HG02884 (cell line): Measurements from ENCODE around the gene CYTH3.
A peak's percentile ranks its signal among the peaks of the same experiment; 100 is the strongest.
"Not testable (repeated sequence)": the region's sequence is repeated elsewhere in the genome, so short reads cannot be mapped to it uniquely, and the experiment has no call there.

Experiments
- ATAC-seq: cut with Tn5 transposase; IDR thresholded peaks from one replicate; pipeline ENCODE4 v1.9.1; 2021; ENCODE audit warnings: mild to moderate bottlenecking, moderate library complexity; ENCODE audit not compliant: unreplicated experiment

Gene CYTH3

GRCh38 chr7:6283391-6284054 is 11.1 kb upstream of the CYTH3 start:
- not testable (repeated sequence) for ATAC-seq

DNA sequence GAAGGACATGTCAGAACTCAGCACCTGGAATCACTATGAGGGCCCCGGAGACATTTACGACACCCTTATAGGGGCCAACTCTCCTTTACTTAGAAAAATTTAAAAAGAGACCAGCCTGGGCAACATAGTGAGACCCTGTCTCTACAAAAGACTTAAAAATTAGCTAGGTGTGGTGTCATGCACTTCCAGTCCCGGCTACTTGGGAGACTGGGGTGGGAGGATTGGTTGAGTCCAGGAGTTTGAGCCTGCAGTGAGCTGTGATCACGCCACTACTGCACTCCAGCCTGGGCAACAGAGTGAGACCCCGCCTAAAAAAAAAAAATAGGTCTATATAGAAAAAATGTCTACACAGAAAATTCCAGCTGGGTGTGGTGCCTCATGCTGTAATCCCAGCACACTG is 7.5 kb upstream of the CYTH3 start:
- no peak for ATAC-seq

- no peak for ATAC-seq
Observed at GRCh38 chr7:6279341-6279740, 6.9 kb upstream of the CYTH3 start.

- no peak for ATAC-seq
Observed at GRCh38 chr7:6278749-6279310, 6.4 kb upstream of the CYTH3 start.

GRCh38 chr7:6277476-6277875 is 5.1 kb upstream of the CYTH3 start:
- no peak for ATAC-seq

DNA sequence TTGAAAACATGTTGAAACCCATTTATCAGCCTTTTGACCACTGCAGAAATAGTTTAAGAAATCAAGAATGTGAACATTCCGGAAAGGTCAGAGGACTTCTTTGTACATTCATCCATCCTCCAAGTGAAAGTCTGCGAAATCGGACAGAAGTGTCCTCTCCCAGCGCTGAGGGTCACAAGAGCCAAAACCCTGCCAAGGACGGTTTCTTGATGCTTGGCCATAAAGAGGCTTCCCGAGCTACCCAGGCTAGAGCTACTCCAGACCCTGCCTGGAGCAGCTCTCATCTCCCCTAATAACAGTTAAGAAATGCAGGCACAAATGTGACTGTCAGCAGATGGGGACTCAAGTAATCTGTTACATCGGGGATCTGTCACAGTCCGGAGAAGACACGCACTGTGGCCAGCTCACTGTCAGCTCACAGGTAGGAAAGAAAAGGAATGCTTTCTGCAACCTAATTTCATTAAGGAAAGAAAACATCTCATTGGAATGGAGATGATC is 4.5 kb upstream of the CYTH3 start:
- ATAC-seq = no peak

- ATAC-seq = no peak
Observed at GRCh38 chr7:6274743-6275142, 2.3 kb upstream of the CYTH3 start.

- ATAC-seq = no peak
Observed at GRCh38 chr7:6273917-6274630, 1.6 kb upstream of the CYTH3 start.

- no peak for ATAC-seq
Observed at GRCh38 chr7:6273380-6273837, 985 bp upstream of the CYTH3 start.

DNA sequence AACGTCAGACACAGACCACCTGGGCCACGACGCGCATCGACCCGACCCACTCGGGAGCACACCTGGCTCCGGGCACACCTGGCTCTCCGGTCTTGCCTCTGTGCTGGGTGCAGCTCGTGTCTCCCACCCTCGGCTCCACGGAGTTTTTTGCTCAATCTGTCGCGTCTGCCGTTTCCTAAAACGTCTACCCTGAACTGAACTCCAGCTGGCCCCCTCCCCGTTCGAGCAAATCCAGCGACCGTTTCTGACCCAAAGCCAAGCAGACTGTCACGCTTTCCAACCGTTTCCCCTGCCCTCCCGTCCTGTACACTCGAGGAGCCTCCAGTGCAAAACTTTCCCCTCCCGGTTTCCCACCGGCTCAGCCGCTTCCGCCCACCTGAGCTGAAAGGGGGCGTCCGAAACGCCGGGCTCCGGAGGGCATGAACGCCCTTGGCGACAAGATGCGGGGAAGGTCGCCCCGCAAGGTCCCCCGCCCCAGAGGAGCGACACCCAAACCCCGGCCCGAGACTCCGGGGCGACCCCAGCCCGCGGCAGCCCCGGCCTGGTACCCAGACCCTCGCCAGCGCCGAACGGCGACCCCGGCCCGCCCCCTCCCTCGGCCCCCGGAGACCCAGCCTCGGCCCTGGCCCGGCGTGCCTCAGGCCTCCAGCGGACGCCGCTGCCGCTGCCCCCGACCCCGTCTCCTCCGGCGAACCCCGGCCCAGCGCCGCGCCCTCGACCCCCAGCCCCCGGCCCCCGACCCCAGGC is 557 bp downstream of the CYTH3 start:
- ATAC-seq = peak; percentile 12

- ATAC-seq = no peak
Observed at GRCh38 chr7:6271060-6271658, 1.3 kb downstream of the CYTH3 start.

- no peak for ATAC-seq
Observed at GRCh38 chr7:6269527-6269926, 2.9 kb downstream of the CYTH3 start.

DNA sequence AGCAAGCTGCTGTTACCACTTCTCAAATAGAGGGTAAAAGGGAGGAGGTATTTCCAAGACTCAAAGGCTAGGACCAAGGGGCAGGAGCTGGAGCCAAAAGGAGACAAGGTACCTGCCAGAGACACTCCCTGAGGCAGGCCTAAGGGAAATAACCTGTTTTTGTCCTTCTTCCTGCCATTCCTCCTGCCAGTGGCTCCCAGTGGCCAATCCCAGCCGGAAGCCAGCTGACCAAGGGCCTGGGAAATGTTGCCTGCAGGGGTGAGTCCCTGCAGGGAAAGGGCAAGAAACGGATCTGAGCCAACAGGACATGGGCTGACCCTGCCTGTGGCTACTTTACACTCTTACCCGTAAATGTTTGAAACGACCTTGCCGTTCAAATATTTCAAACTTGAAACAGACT is 3.5 kb downstream of the CYTH3 start:
- no peak for ATAC-seq

DNA sequence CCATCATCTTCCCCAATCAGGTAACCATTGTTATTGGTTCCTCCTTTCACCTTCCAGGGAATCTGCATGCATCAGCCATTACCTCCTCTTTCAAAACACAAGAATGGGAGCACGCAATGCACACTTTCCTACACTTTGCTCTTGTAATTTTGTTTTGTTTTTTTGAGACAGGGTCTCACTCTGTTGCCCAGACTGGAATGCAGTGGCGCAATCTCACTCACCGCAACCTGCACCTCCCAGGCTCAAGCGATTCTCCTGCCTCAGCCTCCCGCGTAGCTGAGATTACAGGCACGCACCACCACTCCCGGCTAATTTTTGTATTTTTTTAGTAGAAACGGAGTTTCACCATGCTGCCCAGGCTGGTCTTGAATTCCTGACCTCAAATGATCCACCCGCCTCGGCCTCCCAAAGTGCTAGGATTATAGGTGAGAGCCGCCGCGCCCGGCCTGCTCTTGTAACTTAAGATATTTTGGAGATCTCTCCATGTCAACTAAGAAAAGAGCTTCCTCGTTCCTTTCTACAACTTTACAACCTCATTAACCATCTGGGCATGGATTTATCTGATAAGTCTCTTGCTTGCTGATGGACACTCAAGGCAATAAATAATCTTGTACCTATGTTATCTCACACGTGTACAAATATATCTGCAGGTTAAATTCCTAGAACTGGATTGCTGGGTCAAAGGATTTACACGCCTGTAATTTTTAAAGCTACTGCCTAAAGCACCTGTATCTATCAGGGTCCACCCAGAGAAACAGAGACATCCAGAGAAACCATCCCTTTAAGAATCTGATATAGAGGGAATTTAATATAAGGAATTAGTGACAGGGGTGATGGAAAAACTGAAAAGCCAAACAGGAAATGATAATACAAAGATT is 4.2 kb downstream of the CYTH3 start:
- ATAC-seq = no peak

GRCh38 chr7:6266699-6267098 is 5.7 kb downstream of the CYTH3 start:
- no peak for ATAC-seq

DNA sequence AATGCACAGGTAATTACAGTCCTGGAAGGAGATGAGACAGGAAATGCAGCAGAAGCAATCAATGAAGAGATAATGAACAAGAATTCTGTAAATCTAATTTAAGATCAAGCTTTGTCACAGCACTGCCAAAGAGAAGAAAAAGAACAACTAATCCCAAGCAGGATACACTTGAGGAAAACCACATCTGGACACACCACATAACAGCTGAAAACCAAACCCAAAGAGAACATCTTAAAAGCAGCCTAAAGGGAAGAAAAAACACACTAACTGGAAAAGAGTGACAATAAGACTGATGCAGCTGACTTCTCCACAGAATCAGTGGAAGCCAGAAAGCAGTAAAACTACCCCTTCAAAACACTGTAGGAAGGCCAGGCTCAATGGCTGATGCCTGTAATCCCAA is 10.2 kb downstream of the CYTH3 start:
- ATAC-seq = no peak

- ATAC-seq = no peak
Observed at GRCh38 chr7:6261699-6262098, 10.7 kb downstream of the CYTH3 start.

DNA sequence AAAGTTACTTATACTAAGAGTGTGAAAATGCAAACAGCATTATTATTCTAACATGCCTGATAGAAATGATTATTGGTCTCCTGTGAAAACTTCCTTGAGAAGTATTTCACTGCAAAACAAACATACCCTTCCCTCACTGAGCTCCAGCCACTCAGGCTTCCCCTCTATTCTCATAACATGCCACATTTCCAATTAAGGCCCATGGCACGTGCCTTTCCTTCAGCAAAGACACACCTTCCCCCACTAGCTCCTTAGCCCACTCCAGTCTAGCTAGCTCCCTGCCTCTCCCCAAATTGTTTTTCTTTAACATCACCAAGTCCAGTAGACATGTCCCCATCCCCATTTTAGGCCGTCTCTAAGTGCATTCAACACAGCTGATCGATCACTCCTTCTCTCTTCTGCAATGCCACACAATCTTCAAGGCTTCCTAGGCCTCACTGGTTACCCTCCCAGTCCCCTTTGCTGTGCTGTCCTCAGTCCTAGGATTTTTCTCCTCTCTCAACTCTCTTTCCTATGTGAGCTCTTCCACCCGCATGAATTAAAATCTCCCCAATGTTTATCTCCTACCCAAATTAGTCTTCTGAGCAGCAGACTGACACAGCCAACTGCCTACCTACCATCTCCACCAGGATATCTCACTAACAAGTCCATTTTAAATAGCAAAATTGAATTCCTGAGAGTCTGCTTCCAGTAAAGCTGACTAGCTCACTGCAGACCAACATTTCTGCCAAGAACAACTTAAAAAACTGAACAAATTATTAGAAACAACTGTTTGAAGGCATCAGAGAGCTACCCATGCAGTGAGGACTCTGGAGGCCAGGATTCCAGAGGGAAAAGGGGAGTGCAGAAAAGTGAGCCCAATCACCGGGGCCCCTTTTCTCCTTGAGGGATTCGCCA is 11.9 kb downstream of the CYTH3 start:
- ATAC-seq = no peak

DNA sequence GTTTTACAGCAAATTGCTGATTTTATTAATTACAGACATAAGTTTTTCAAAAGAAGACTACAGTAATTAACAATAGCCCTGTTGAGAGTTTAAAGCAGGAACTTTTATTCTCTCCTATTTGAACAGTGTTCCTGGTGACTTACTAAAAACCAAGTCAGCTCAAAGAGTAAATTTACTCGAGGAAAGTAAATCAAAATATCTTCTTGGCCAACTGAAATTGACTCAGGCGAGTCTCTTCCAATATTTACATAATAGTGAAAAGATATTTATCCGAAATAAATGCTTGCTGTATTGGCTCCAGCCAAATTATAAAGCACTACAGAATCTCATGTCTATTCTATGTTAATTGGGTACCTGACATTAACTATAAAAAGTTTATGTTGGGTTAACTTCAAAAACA is 13.2 kb downstream of the CYTH3 start:
- no peak for ATAC-seq
